ENCODE results near the gene KIAA1614. TPM values are rescaled to one million over a fixed set of nuclear protein-coding genes. Genes with fewer than 3 reads are reported as not detected.

KIAA1614 gene
- total and polyA plus RNA-seq, 3 donors from 2014 or later, result 3.7 to 4.0 (median 3.7) TPM

DNA sequence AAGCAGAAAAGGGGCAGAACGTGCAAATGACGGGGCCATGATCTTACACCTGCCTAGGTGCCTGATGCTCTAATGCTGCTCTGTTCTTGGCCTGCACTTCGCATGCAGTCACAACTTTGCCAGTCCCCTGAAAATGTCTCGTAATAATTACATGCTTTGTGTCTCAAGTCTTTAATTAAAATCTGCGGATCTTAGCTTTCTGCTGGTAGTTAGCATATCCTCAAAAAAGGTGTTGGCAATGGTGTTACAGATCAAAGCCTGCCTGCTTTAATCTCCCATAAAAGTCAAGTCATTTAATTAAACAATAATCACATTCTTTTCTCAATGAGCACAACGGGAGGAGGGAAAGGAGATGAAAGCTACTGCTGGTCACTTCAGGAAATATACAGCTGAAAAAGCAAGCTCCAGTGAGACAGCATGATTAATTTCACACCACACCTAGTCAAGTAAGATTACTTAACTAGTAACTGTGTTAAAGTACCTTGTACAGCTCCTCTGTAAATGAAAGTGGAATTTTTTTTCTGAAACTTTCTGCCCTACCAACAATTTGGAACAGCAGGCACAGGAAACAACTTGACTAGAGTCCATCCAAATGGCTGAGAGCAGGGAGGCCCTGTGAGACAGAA, 64.1 kb downstream of the KIAA1614 start:
- H3K9me3 ChIP-seq, result no peaks in the 10 kb centered on the region
- TF ChIP-seq POLR2A (IDR thresholded peaks at IDR 0.05), result no peak
- TF ChIP-seq, protein P1, sequence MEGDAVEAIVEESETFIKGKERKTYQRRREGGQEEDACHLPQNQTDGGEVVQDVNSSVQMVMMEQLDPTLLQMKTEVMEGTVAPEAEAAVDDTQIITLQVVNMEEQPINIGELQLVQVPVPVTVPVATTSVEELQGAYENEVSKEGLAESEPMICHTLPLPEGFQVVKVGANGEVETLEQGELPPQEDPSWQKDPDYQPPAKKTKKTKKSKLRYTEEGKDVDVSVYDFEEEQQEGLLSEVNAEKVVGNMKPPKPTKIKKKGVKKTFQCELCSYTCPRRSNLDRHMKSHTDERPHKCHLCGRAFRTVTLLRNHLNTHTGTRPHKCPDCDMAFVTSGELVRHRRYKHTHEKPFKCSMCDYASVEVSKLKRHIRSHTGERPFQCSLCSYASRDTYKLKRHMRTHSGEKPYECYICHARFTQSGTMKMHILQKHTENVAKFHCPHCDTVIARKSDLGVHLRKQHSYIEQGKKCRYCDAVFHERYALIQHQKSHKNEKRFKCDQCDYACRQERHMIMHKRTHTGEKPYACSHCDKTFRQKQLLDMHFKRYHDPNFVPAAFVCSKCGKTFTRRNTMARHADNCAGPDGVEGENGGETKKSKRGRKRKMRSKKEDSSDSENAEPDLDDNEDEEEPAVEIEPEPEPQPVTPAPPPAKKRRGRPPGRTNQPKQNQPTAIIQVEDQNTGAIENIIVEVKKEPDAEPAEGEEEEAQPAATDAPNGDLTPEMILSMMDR (IDR thresholded peaks at IDR 0.05), result no peak
- no peak overlapping the region for H3K27ac ChIP-seq
- no peaks in the 10 kb centered on the region for H3K4me1 ChIP-seq
- DNase-seq, result no peak
- intact Hi-C loops (cut with DNase I; ENCODE audit: low total_unique reads), result no loop called here
- no peaks in the 10 kb centered on the region for H3K27me3 ChIP-seq
- H3K36me3 ChIP-seq (ENCODE audit: low read depth, missing control alignments), result no peaks in the 10 kb centered on the region
- WGBS, 2 donors, result 88 to 93% methylated on average over 6 of the region's 6 CpGs
- no peak overlapping the region for H3K4me3 ChIP-seq

DNA sequence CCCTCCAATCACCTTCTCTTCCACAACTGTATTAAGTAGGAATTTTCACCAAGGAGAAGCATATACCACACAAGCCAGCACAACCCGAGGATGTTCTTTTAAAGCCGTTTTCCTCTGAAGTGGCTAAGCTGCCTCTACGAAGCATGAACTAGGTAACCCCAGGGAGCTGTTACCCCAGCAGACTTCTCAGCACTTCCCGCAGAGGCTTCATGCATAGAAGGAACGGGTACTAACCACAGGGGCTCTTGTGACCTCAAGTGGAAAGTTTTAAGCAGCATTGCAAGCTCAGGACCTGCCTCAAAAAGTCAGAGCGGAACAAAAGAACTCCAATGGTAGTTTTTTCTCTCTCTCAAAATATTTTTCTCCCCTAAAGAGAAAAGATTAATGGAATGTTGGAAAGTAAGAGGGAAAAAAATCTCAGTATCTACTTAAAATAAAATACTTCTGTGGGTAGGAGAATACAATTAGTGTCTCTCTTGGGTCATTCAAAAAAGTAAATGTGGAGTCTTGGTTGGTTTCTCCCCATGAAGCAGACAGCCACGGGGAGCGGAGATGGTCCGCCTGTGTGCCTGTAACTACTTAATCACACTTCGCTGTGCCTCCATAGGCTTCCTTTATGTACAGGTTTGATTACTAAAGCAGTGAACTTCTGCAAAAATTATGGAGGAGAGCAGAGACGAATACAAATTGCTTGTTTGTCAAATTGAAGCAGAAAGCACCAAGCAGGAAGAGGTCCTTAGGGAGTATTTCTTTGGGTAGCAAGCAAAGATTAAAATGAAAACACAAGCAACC, 69.1 kb downstream of the KIAA1614 start:
- Histone ChIP-seq H3K4me3 (no peak overlapping the region), H3K27me3 (no peaks in the 10 kb centered on the region), H3K9me3 (no peaks in the 10 kb centered on the region), H3K36me3 (ENCODE audit: low read depth, missing control alignments) (no peaks in the 10 kb centered on the region), H3K4me1 (no peaks in the 10 kb centered on the region), H3K27ac (no peak overlapping the region)
- DNase-seq, result no peak
- WGBS, 2 donors, result 66 to 69% methylated on average over 11 of the region's 11 CpGs
- TF ChIP-seq POLR2A (IDR thresholded peaks at IDR 0.05), result no peak
- TF ChIP-seq, protein P1 (IDR thresholded peaks at IDR 0.05), result no peak
- intact Hi-C loops (cut with DNase I; ENCODE audit: low total_unique reads), result no loop called here

DNA sequence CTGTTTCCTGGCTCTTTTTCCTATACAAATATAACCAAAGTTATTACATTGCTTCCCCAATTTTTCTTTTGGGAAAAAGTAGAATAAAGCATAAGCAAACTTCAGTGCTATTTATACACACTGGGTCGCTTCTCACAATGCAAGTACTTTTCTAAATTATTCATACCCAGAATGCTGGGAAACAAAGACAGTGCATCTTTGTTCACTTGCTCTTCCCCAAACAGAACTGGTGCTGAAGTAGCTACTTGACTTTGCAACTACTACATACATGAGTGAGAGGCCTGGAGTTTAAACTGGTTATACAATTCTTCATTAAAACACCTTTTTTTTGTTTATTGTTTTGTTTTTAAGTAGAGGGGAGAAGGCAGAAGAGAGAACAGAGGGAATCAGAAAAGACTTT, 69.7 kb downstream of the KIAA1614 start:
- Histone ChIP-seq H3K9me3 (no peaks in the 10 kb centered on the region), H3K36me3 (ENCODE audit: low read depth, missing control alignments) (no peaks in the 10 kb centered on the region), H3K27me3 (no peaks in the 10 kb centered on the region), H3K27ac (no peak overlapping the region), H3K4me3 (no peak overlapping the region), H3K4me1 (no peaks in the 10 kb centered on the region)
- no peak for DNase-seq
- intact Hi-C loops (cut with DNase I; ENCODE audit: low total_unique reads), result no loop called here
- TF ChIP-seq, protein P1 (IDR thresholded peaks at IDR 0.05), result no peak
- TF ChIP-seq POLR2A (IDR thresholded peaks at IDR 0.05), result no peak
- 49 to 65% methylated on average over 1 of the region's 1 CpG for WGBS, 2 donors

DNA sequence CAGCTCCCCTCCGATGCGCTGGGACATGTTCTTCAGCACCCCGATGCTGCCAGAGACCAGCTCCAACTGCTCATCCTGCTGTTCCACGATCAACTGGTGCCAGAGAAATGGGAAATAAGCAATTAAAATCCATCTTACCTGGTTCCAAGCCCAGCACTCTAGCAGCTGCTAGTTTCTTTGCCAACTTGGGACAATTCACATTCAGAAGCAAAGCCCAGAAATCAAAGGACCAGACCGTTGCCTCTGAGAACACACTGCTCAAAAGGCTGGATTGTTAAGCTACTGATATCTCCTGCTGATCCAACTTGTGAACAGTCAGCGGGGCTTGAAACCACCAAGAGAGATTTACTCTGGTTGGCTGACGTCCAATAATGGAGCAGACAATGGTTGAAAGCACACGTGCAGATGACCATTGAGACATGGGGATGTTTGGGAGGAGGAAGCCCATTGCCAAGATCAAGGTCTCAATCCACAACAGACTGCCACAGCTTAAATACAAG, 75.6 kb downstream of the KIAA1614 start:
- H3K4me3 ChIP-seq, result no peak overlapping the region
- H3K27ac ChIP-seq, result no peak overlapping the region
- DNase-seq, result no peak
- intact Hi-C loops (cut with DNase I; ENCODE audit: low total_unique reads), result no loop called here
- H3K27me3 ChIP-seq, result no peaks in the 10 kb centered on the region
- no peak for TF ChIP-seq POLR2A (IDR thresholded peaks at IDR 0.05)
- TF ChIP-seq, protein P1 (IDR thresholded peaks at IDR 0.05), result no peak
- WGBS, 2 donors, result 57 to 61% methylated on average over 8 of the region's 8 CpGs
- H3K9me3 ChIP-seq, result no peaks in the 10 kb centered on the region
- peaks cover 4% of the 10 kb centered on the region for H3K4me1 ChIP-seq
- no peaks in the 10 kb centered on the region for H3K36me3 ChIP-seq (ENCODE audit: low read depth, missing control alignments)
